PFSK-1 (cell line): ENCODE measurements around the gene OSBPL8.

Experiments used
- POLR2AphosphoS5 ChIP-seq: IDR thresholded peaks from 2 replicates; pipeline ENCODE4 v1.6.1; 2012; ENCODE audit warnings: low read depth, mild to moderate bottlenecking, control low read depth, low read length, moderate library complexity
- SIN3A ChIP-seq: IDR thresholded peaks from 2 replicates; pipeline ENCODE4 v1.6.1; 2012; ENCODE audit warnings: mild to moderate bottlenecking, low read length, moderate library complexity, borderline replicate concordance; ENCODE audit not compliant: insufficient read depth
- TF ChIP-seq, protein P1 (sequence below), 2 experiments: IDR thresholded peaks; 2 replicates each; pipeline versions ENCODE4 v1.6.1 to v1.8.0; 2011 to 2012; ENCODE audit warnings: low read depth in 2 of 2, low read length in 2 of 2, control low read depth in 1 of 2, inconsistent platforms in 1 of 2, mild to moderate bottlenecking in 1 of 2, moderate library complexity in 1 of 2; ENCODE audit not compliant: insufficient read depth in 1 of 2

DNA sequence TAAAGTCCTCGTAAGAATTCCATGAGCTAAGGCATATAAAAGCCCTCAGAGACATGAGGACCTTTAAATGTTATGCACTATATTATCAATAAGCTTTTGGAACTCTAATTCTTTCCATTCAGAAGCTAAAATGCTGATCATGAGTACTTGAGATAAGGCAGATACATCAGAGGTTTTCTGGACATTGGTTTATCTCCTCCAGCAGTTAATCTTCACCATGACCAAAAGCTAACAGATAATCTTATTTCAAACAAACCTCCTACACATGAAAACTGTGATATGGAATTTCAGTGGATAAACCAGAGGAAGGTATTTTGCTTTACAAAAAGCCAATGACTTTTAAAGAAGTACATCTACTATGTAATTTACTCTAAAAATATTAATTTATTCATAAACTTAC, 113.5 kb downstream of the OSBPL8 start:
- TF ChIP-seq POLR2AphosphoS5 (no peak), SIN3A (no peak)
- TF ChIP-seq, protein P1, sequence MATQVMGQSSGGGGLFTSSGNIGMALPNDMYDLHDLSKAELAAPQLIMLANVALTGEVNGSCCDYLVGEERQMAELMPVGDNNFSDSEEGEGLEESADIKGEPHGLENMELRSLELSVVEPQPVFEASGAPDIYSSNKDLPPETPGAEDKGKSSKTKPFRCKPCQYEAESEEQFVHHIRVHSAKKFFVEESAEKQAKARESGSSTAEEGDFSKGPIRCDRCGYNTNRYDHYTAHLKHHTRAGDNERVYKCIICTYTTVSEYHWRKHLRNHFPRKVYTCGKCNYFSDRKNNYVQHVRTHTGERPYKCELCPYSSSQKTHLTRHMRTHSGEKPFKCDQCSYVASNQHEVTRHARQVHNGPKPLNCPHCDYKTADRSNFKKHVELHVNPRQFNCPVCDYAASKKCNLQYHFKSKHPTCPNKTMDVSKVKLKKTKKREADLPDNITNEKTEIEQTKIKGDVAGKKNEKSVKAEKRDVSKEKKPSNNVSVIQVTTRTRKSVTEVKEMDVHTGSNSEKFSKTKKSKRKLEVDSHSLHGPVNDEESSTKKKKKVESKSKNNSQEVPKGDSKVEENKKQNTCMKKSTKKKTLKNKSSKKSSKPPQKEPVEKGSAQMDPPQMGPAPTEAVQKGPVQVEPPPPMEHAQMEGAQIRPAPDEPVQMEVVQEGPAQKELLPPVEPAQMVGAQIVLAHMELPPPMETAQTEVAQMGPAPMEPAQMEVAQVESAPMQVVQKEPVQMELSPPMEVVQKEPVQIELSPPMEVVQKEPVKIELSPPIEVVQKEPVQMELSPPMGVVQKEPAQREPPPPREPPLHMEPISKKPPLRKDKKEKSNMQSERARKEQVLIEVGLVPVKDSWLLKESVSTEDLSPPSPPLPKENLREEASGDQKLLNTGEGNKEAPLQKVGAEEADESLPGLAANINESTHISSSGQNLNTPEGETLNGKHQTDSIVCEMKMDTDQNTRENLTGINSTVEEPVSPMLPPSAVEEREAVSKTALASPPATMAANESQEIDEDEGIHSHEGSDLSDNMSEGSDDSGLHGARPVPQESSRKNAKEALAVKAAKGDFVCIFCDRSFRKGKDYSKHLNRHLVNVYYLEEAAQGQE (IDR thresholded peaks at IDR 0.05; ENCODE audit: insufficient read depth in 1 of 2, low read depth in 2 of 2, low read length in 2 of 2), result no peak
